DND-41 (cell line): ENCODE results near the gene KRTAP10-7.

ENCODE experiments used
- EZH2 ChIP-seq: IDR thresholded peaks from 3 replicates; pipeline ENCODE4 v1.6.1; 2012; ENCODE audit warnings: borderline replicate concordance, low read depth, mild to moderate bottlenecking, moderate library complexity, low read length, inconsistent platforms; ENCODE audit not compliant: severe bottlenecking
- TF ChIP-seq, protein P1 (sequence below): IDR thresholded peaks from 2 replicates; pipeline ENCODE4 v1.5.1; 2012; ENCODE audit warnings: borderline replicate concordance, low read length, moderate library complexity, mild to moderate bottlenecking; ENCODE audit not compliant: poor library complexity, severe bottlenecking; ENCODE audit errors: extremely low read depth

DNA sequence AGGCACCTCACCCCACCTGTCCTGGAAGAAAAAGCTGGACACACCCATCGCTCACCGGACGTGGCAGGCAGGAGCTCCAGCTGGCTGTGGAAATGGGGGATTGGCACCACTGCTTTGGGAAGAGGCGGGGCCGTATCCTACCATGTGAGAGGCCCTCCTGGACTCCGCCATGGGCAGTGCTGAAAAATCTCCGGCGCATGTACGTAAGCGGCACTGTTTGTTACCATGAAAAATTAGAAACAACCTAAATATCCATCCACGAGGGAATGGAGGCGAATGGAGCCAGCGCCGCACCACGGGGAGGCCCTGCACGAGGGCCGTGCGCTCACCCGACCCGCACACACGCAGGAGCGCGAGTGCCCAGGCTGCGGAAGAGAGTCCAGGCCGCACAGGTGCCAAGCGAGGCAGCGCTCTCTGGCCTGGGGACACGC lies 14.6 kb downstream of the KRTAP10-7 start:
- TF ChIP-seq, protein P1, sequence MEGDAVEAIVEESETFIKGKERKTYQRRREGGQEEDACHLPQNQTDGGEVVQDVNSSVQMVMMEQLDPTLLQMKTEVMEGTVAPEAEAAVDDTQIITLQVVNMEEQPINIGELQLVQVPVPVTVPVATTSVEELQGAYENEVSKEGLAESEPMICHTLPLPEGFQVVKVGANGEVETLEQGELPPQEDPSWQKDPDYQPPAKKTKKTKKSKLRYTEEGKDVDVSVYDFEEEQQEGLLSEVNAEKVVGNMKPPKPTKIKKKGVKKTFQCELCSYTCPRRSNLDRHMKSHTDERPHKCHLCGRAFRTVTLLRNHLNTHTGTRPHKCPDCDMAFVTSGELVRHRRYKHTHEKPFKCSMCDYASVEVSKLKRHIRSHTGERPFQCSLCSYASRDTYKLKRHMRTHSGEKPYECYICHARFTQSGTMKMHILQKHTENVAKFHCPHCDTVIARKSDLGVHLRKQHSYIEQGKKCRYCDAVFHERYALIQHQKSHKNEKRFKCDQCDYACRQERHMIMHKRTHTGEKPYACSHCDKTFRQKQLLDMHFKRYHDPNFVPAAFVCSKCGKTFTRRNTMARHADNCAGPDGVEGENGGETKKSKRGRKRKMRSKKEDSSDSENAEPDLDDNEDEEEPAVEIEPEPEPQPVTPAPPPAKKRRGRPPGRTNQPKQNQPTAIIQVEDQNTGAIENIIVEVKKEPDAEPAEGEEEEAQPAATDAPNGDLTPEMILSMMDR = no peak
- TF ChIP-seq EZH2 = no peak
